ENCODE results near the gene INHA.

Gene INHA

GRCh38 chr2:219575566-219576504 is 3.7 kb downstream of the INHA start:
- DNase-seq = no peak

- DNase-seq = no peak
Observed at GRCh38 chr2:219576505-219577388, 4.6 kb downstream of the INHA start.

GRCh38 chr2:219578811-219579613 is 6.9 kb downstream of the INHA start:
- DNase-seq = no peak

GRCh38 chr2:219581346-219581745 is 9.2 kb downstream of the INHA start:
- no peak for DNase-seq

- DNase-seq = no peak
Observed at GRCh38 chr2:219591091-219591490, 19.0 kb downstream of the INHA start.

GRCh38 chr2:219592736-219593135 is 20.6 kb downstream of the INHA start:
- DNase-seq = no peak

- DNase-seq = no peak
Observed at GRCh38 chr2:219593154-219593553, 21.0 kb downstream of the INHA start.

GRCh38 chr2:219595256-219595655 is 23.1 kb downstream of the INHA start:
- DNase-seq = no peak

GRCh38 chr2:219596954-219597551 is 24.9 kb downstream of the INHA start:
- peak; percentile 8 for DNase-seq

GRCh38 chr2:219597552-219598307 is 25.6 kb downstream of the INHA start, which contains the start of gene STK11IP:
Gene STK11IP (plus strand): TSS chr2:219597857. CDS start chr2:219598120, 263 bp downstream.
- DNase-seq = peak; percentile 95

GRCh38 chr2:219598308-219599078 is 26.4 kb downstream of the INHA start:
- no peak for DNase-seq

GRCh38 chr2:219603771-219604170 is 31.7 kb downstream of the INHA start:
- DNase-seq = no peak

- no peak for DNase-seq
Observed at GRCh38 chr2:219605607-219605954, 33.5 kb downstream of the INHA start.

- no peak for DNase-seq
Observed at GRCh38 chr2:219607931-219608330, 35.8 kb downstream of the INHA start.

- DNase-seq = no peak
Observed at GRCh38 chr2:219608399-219608964, 36.4 kb downstream of the INHA start.

- DNase-seq = no peak
Observed at GRCh38 chr2:219609149-219609750, 37.1 kb downstream of the INHA start.

- no peak for DNase-seq
Observed at GRCh38 chr2:219611306-219611705, 39.2 kb downstream of the INHA start.

- no peak for DNase-seq
Observed at GRCh38 chr2:219611866-219612576, 39.9 kb downstream of the INHA start.

- DNase-seq = no peak
Observed at GRCh38 chr2:219612577-219613286, 40.6 kb downstream of the INHA start.

All from stimulated activated CD4-positive, alpha-beta T cell treated with anti-CD3 and anti-CD28 coated beads, Interleukin-15, amount 100 ng/mL, for 24 hours (primary cell).